GM12891 (cell line): ENCODE results near the gene CNTF.

ENCODE experiments used
- DNase-seq: peaks from one replicate; pipeline ENCODE4 v3.0.0; 2011; ENCODE audit warnings: low spot score; ENCODE audit not compliant: insufficient read length
- FAIRE-seq: peaks from 2 replicates; lab custom pipeline; 2011; peaks lifted over from hg19 to GRCh38; lab: Jason Lieb, UNC
- PAX5 ChIP-seq: IDR thresholded peaks from 2 replicates; pipeline ENCODE4 v1.6.1; 2011; ENCODE audit warnings: low read length, moderate library complexity, mild to moderate bottlenecking; ENCODE audit not compliant: insufficient read depth, severe bottlenecking
- POLR2A ChIP-seq: IDR thresholded peaks from 2 replicates; pipeline ENCODE4 v1.6.1; 2011; ENCODE audit warnings: low read depth, low read length, control low read depth
- POLR2AphosphoS5 ChIP-seq: IDR thresholded peaks from 2 replicates; pipeline ENCODE4 v1.6.1; 2011; ENCODE audit warnings: low read depth, low read length, control low read depth
- POU2F2 ChIP-seq: IDR thresholded peaks from 2 replicates; pipeline ENCODE4 v1.6.1; 2011; ENCODE audit warnings: low read depth, mild to moderate bottlenecking, control low read depth, low read length, moderate library complexity
- SPI1 ChIP-seq: IDR thresholded peaks from 2 replicates; pipeline ENCODE4 v1.6.1; 2011; ENCODE audit warnings: low read depth, low read length, control low read depth
- TAF1 ChIP-seq: IDR thresholded peaks from 2 replicates; pipeline ENCODE4 v1.6.1; 2011; ENCODE audit warnings: low read depth, low read length, control low read depth

The CNTF gene

DNA sequence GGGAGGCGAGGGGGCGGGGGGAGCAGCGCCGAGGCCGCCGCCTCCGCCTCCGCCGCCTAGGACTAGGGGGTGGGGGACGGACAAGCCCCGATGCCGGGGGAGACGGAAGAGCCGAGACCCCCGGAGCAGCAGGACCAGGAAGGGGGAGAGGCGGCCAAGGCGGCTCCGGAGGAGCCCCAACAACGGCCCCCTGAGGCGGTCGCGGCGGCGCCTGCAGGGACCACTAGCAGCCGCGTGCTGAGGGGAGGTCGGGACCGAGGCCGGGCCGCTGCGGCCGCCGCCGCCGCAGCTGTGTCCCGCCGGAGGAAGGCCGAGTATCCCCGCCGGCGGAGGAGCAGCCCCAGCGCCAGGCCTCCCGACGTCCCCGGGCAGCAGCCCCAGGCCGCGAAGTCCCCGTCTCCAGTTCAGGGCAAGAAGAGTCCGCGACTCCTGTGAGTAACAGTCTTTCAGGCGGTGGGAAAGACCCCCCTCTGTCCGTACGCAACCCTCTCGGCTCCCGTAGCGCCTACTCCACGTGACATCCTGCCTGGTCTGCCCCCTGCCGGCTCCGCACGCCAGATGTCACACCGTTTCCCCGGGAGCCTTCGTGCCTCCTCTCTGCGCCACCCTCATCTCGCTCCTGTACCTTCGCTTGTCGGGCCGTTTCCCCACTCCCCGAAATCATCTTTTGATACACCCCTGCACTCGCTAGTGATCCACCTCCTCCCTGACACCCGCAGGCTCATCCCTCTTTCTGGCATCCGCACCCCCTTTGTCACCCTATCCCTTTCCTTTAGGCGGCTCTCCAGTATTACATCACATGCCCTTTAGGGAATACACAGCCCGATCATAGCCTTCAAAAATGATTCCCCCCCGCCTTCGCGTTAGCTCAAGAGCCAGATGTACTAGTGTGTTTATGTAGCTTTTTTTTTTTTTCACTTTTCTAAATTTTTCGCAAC is 43.0 kb upstream of the CNTF start:
- peak; percentile 97 for TF ChIP-seq POLR2AphosphoS5
- no peak for TF ChIP-seq PAX5
- TF ChIP-seq POLR2A, result peak; percentile 96
- 0 out of 2 replicates have a peak, but pooled peaks have one; percentile 50 for TF ChIP-seq POU2F2
- no peak for TF ChIP-seq SPI1
- TF ChIP-seq TAF1, result peak; percentile 91
- FAIRE-seq (peak; percentile 99), DNase-seq (peak; percentile 29)

- FAIRE-seq (no peak), DNase-seq (no peak)
- TF ChIP-seq POU2F2 (no peak), POLR2A (no peak), POLR2AphosphoS5 (no peak), PAX5 (no peak), TAF1 (no peak), SPI1 (no peak)
Observed at GRCh38 chr11:58580311-58580710, 42.2 kb upstream of the CNTF start.

- DNase-seq (no peak), FAIRE-seq (no peak)
- no peak for TF ChIP-seq PAX5
- no peak for TF ChIP-seq SPI1
- no peak for TF ChIP-seq POLR2A
- TF ChIP-seq TAF1, result no peak
- TF ChIP-seq POU2F2, result no peak
- TF ChIP-seq POLR2AphosphoS5, result no peak
Observed at GRCh38 chr11:58582437-58582836, 40.0 kb upstream of the CNTF start.

- TF ChIP-seq POU2F2 (no peak), POLR2AphosphoS5 (no peak), PAX5 (no peak), TAF1 (no peak), POLR2A (no peak), SPI1 (no peak)
- DNase-seq (no peak), FAIRE-seq (peak; percentile 26)
Observed at GRCh38 chr11:58586998-58587397, 35.5 kb upstream of the CNTF start.

DNA sequence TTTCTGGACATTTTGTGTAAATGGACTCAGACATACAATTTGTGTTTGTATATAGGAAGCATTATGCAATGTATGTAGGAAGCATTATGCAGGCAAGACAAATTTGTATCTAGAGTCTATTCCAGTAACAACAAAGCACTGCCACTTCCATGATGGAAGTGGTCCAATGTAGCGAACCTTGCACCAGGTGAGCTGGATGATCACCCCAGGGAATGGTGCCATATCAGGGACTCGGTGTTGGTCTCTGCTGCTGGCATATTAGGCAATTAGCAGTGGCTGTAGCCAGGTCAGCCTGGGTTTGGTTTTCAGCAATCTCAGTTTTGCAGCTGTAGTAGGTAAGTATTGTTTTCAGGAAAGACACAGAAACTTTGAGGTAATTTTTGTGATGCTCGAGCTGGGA is 30.8 kb upstream of the CNTF start:
- DNase-seq (no peak), FAIRE-seq (peak; percentile 13)
- no peak for TF ChIP-seq POLR2A
- peak; percentile 28; the same call in 1 of the 2 replicates for TF ChIP-seq POLR2AphosphoS5

- TF ChIP-seq SPI1 (no peak), POU2F2 (no peak), PAX5 (no peak)
- FAIRE-seq (peak; percentile 23), DNase-seq (no peak)
Observed at GRCh38 chr11:58592760-58593472, 29.5 kb upstream of the CNTF start.

- no peak for FAIRE-seq
- DNase-seq, result no peak
- TF ChIP-seq PAX5, result no peak
- no peak for TF ChIP-seq POLR2AphosphoS5
- no peak for TF ChIP-seq TAF1
- TF ChIP-seq POLR2A, result no peak
- no peak for TF ChIP-seq POU2F2
- TF ChIP-seq SPI1, result no peak
Observed at GRCh38 chr11:58594826-58595225, 27.6 kb upstream of the CNTF start.

GRCh38 chr11:58596621-58597020 is 25.8 kb upstream of the CNTF start:
- DNase-seq (no peak), FAIRE-seq (no peak)
- TF ChIP-seq POLR2AphosphoS5, result no peak
- TF ChIP-seq POU2F2, result no peak
- TF ChIP-seq SPI1, result no peak
- no peak for TF ChIP-seq POLR2A
- TF ChIP-seq TAF1, result no peak
- TF ChIP-seq PAX5, result no peak

DNA sequence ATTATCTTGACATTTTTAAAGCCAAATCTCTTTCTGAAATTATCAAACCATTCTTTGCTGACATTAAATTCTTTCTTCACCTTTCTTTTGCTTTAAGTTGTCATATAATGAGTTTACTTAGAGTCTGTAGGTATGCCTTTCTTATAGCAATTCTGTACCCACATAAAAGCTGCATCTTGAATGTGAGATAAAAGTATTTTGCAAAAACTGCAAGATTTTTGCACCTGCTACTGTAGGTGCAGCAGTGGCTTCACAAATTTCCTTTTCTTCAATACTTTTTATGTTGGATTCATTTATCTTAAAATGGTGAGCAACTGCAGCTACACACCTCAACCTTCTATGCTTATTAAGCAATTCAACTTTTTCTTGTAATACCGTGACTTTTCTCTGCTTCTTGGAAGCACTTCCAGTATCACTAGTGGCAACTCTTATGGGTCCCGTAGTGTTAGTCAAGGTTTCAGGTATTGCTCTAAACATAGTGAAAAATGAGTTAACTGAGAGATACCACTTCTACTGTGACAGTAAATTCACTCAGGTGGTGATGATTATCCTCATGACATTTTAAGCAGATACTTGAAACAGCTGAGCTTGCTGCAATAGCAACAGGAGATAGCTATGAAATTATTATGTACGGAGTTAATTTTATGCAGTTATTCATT is 24.9 kb upstream of the CNTF start:
- peak; percentile 20 for FAIRE-seq
- DNase-seq, result no peak
- no peak for TF ChIP-seq SPI1

GRCh38 chr11:58600510-58600909 is 22.0 kb upstream of the CNTF start:
- TF ChIP-seq PAX5 (no peak), TAF1 (no peak), POLR2A (no peak), SPI1 (no peak), POLR2AphosphoS5 (no peak), POU2F2 (no peak)
- DNase-seq (no peak), FAIRE-seq (no peak)
